GM12874 (cell line): ENCODE measurements around the gene SMU1.

Source experiments
- CTCF ChIP-seq: IDR thresholded peaks from 2 replicates; pipeline ENCODE4 v1.5.1; 2011; ENCODE audit warnings: low read depth, mild to moderate bottlenecking, control low read depth, low read length, moderate library complexity; ENCODE audit not compliant: insufficient read depth

Gene SMU1

DNA sequence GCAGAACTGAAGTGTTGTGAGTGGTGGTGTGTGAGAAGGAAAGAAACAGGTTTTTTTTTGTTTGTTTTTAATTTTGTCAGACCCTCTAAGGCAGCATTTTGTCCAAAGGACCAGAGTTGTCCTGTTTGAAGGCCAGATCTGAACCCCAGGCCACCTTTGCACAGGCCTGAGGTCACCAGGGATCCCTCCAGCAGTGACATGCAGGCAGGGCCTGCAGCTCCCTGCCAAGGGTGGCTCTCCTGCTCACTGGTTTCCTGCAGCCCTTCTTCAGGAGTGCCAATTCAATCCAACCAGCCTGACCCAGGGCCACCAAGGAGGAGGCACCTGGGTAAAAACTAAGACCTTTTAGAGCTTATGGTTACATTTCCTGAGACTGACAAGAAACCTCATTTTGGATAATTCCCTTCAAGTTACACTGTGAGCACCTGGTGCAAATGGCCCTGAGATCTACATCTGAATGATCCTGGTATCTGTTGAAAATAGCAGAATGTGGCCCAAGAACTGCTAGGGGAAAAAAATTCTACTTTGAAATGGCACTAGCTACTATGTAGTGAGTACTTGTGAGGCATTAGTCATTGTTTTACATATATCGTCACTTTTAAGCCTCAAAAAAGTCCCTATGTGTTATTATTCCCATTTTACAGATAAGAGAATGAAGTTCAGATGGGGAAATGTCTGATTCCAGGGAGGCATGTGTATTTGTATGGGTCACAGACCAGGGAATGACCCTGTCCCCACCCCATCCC, 33.5 kb upstream of the SMU1 start:
- TF ChIP-seq CTCF: no peak

DNA sequence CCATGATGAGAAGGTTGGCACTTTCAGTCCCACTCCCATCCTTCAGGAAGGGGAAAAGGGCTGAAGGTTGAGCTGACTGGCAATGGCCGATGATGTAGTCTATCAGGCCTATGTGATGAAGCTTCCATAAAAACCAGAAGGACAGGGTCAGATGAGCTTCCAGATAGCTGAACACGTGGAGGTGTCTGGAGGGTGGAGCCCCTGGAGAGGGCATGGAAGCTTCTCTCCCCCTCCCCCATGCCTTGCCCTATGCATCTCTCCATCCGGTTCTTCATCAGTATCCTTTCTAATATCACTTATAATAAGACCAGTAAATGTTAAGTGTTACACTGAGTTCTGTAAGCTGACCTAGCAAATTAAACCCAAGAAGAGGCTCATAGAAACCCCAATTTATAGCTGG, 32.6 kb upstream of the SMU1 start:
- no peak for TF ChIP-seq CTCF

- no peak for TF ChIP-seq CTCF
These were observed 32.0 kb upstream of the SMU1 start for GRCh38 chr9:33108472-33108871.

DNA sequence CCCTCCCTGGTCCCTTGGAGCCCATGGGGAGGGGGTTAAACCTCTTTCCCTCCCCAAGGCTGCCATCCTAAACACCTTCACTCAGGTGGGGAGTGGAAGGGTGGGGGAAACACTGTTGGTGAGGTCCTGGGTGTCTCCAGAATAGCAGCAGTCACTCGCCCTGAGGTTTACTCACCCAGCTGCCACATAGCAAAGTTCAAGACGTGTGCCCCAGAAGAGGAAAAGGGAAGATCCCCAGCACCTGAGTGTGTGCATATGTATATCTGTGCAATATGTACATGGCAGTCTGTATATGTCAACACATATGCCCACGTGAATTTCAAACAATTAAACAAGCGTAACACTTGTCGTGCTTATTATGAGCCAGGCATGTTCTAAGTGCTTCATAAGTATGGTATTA, 31.3 kb upstream of the SMU1 start:
- TF ChIP-seq CTCF: no peak

GRCh38 chr9:33106827-33107621, 30.6 kb upstream of the SMU1 start:
- no peak for TF ChIP-seq CTCF

GRCh38 chr9:33106372-33106771, 29.9 kb upstream of the SMU1 start:
- TF ChIP-seq CTCF: no peak

GRCh38 chr9:33105959-33106358, 29.5 kb upstream of the SMU1 start:
- no peak for TF ChIP-seq CTCF
